MV-4-11 (cell line): ENCODE data around the gene HDGFL2.

Experiments
- DNase-seq: peaks from one replicate; lab custom pipeline; 2025; lab: John Stamatoyannopoulos, UW

The HDGFL2 gene

DNA sequence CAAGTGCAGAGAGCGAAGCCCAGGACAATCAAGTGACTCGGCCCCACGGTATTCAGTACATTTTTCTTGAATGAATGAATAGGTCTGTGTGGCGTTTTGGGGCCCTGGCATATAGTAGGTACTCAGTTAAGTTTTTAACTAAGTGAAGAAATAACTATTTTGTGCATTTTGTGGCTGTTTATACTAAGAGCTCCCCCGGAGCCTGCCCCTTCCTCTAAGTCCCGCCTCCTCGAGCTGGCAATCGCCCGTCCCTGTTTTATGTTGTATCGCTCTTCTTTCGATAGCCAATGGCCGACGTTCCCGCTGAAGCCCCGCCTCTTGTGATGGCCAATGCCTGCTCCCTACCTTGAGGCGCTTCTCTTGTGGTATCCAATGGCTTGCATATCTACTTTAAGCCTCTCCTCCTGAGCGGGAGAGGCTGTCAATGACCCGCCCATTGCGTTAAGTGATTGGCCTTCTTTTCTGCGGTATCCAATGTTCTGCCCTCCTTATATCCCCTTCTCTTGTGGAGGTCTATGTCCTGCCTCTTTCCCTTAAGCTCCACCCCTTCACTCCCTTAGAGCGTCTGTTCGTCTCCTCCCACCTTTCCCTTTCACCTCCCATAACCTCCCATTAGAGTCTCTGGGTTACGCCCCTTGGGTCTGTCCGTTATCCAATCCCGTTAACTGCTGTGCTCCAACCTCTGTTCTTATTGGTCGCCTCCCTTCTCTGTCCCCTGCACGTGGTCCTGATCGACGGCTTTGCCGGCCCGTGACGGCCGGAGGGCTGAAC lies 509 bp upstream of the HDGFL2 start:
- peak; percentile 100 for DNase-seq

DNA sequence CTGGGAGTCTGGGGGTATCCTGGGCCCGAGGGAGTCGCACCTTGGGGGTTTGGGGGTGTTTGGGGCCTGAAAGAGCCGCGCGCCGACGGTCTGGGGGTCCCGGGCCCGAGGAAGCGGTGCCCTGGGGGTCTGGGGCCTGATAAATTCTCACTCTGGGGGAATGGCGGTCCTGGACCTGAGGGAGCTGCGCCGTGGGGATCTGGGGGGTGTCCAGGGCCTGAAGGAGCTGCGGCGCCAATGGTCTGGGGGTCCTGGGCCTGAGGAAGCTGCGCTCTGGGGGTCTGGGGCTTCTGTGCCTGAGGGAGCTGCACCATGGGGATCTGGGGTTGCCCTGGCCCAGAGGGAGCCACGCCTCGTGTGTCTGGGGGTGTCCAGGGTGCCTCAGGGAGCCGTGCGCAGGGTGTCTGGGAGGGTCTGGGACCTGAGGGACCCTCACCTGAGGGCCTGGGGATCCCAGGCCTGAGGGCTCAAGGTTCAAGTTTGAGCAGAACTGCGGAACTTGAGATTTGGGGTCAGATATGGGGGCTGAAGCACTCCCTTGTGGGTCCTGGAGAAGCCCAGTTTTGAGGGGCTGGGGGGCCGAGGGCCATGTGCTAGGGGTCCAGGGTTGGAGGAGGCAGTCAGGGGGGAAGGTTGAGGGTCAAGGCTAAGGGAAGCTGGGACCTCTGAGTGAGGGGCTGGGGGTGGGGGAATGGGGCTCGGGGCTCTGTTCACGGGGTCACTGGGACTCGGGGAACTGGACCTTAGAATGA lies 1.1 kb downstream of the HDGFL2 start:
- DNase-seq, result no peak

GRCh38 chr19:4473763-4474513 lies 1.8 kb downstream of the HDGFL2 start:
- DNase-seq, result no peak

DNA sequence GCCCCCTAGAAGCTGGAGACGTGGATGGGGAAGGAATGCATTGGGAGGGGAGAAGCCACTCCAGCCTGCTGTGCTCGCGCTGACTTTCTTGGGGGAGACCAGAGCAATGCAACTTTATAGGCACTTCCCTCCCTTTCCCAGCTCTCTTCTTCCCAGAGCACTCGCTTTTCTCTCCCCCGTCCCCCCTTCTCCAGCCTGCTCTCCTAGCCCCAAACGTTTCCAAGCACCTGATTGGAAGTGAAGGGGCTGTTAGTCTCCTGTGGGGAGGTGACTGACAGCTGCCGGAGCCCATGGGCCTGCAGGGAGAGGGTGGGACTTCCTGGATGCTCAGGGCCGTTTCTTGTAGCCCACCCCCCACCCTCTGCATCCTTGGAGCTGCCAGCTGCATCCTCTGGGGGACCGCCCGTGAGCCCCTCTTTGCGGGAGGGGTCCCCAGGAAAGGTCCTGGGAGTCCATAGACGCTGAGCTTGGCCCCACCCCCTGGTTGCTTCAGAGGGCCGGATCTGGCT lies 2.5 kb downstream of the HDGFL2 start:
- DNase-seq, result no peak

- no peak for DNase-seq
Measured at GRCh38 chr19:4477034-4477801, 5.1 kb downstream of the HDGFL2 start.

- DNase-seq, result no peak
Measured at GRCh38 chr19:4482721-4483364, 10.7 kb downstream of the HDGFL2 start.

GRCh38 chr19:4483385-4483784 lies 11.3 kb downstream of the HDGFL2 start:
- DNase-seq, result no peak

DNA sequence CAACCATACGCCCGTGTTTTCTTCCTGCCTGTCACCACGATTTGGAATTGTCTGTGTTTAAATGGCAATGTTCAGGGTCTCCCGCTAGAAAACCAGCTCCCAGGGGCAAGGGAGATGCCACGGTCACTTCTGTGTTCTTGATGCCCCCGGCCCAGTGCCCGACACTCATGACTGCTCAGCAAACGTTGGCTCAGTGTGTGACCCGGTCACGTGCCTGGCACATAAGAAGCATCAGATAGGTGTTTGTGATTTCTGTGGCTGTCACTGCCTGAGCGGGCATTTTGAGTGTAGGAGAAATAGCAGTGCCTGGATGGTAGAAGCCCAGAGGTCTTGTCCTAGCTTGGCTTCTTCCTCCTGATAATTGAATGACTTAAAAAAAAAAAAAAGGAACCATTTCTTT lies 15.5 kb downstream of the HDGFL2 start:
- DNase-seq, result no peak

DNA sequence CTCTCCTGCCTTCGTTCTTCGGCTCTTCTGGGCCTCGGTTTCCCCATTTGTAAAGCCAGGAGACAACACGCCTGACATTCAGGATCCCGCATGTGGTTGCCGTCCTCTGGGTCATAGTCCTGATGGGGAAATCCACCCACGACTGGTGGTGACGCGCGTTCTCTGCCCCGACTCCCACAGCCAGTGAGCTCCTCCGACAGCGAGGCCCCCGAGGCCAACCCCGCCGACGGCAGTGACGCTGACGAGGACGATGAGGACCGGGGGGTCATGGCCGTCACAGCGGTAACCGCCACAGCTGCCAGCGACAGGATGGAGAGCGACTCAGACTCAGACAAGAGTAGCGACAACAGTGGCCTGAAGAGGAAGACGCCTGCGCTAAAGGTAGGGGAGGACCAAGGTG lies 16.4 kb downstream of the HDGFL2 start:
- DNase-seq, result no peak

- DNase-seq, result no peak
Measured at GRCh38 chr19:4491446-4491845, 19.3 kb downstream of the HDGFL2 start.

- DNase-seq, result no peak
Measured at GRCh38 chr19:4492337-4493103, 20.4 kb downstream of the HDGFL2 start.

DNA sequence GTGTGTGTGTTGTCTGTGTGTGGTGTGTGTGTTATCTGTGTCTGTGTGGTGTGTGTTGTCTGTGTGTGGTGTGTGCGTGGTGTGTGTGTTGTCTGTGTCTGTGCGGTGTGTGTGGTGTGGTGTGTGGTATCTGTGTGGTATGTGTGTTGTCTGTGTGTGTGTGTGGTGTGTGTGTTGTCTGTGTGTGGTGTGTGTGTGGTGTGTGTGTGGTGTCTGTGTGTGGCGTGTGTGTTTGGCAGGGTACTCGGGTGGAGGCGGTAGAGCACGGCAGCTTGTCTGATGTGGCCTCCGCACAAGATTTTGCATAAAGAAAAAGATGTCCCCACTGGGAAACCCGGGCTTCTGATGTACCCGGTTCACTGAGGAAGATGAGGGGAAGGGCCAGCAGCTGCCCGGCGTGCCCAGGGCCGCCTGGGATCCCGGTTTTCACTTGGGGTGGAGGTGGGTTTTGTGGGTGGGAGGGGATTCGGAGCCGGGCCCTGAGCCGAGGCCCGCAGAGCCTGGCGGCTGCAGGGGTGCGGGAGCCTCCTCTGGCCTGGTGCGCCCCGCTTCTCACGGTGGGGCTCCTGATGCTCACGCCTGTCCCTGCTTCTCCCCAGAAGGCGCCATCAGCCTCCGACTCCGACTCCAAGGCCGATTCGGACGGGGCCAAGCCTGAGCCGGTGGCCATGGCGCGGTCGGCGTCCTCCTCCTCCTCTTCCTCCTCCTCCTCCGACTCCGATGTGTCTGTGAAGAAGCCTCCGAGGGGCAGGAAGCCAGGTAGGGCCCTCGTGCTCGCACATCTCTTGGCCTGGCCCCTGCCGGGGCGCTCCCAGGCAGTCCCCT lies 21.2 kb downstream of the HDGFL2 start:
- DNase-seq, result no peak

- no peak for DNase-seq
Measured at GRCh38 chr19:4493929-4494690, 22.0 kb downstream of the HDGFL2 start.

- no peak for DNase-seq
Measured at GRCh38 chr19:4494691-4495064, 22.6 kb downstream of the HDGFL2 start.

GRCh38 chr19:4495471-4495870 lies 23.4 kb downstream of the HDGFL2 start:
- no peak for DNase-seq

DNA sequence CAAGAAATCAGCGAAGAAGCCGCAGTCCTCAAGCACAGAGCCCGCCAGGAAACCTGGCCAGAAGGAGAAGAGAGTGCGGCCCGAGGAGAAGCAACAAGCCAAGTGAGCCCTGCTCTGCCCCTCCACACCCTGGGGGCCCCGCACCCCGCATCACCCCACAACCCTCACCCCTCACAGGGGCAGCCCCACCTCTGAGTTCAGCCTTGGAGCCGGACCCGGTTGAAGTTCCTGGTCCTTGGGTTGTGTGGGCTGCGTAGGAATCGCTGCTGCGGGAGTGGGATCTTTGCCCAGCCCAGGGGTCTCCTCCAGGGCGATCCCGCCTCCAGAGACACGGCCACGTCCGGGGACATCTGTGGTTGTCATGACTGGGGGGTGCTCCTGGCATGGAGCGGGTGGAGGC lies 24.2 kb downstream of the HDGFL2 start:
- no peak for DNase-seq

GRCh38 chr19:4497770-4498389 lies 25.8 kb downstream of the HDGFL2 start:
- DNase-seq, result no peak

GRCh38 chr19:4498694-4499093 lies 26.6 kb downstream of the HDGFL2 start:
- no peak for DNase-seq
